ENCODE results near the gene TAPT1.
A peak's percentile ranks its signal among the peaks of the same experiment; 100 is the strongest.

The TAPT1 gene

DNA sequence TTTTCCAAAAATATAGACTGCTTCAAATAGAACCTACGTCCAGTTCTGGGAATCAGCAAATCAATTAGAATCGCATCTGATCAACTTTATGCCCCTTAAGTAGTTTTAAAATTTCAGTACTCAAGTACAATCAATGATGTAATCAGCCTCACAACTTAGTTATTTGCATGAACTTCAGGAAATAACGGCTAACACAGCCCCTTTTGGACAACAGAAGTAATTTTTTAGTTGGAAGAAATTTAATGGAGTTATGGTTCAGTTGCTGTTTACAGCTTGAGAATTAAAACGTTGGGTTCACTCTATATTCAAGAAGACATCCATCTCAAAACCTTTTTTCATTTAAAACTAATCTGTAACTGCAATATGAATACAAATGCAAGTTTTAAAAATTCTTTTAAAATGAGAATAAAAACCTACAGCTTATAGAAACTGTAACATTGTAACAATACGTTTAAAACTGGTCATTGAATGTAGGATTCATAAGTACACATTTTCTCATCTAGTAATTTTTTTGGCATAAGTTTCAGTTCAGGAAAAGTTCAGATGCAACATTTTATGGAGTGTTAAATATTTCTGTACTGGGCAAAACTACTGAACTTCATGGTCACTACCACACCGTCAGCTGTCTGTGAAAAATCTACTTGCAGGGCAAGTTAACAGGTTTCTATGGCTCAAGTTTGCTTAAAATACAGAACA lies 956 bp downstream of the TAPT1 start:
- H3K4me2 ChIP-seq (ENCODE audit: low read length): peak overlapping the region; percentile 88
- H3K36me3 ChIP-seq (ENCODE audit: insufficient read depth, low read length): no peaks in the 10 kb centered on the region
- H3K9me3 ChIP-seq (ENCODE audit: low read length): no peaks in the 10 kb centered on the region
- TF ChIP-seq, protein P1, sequence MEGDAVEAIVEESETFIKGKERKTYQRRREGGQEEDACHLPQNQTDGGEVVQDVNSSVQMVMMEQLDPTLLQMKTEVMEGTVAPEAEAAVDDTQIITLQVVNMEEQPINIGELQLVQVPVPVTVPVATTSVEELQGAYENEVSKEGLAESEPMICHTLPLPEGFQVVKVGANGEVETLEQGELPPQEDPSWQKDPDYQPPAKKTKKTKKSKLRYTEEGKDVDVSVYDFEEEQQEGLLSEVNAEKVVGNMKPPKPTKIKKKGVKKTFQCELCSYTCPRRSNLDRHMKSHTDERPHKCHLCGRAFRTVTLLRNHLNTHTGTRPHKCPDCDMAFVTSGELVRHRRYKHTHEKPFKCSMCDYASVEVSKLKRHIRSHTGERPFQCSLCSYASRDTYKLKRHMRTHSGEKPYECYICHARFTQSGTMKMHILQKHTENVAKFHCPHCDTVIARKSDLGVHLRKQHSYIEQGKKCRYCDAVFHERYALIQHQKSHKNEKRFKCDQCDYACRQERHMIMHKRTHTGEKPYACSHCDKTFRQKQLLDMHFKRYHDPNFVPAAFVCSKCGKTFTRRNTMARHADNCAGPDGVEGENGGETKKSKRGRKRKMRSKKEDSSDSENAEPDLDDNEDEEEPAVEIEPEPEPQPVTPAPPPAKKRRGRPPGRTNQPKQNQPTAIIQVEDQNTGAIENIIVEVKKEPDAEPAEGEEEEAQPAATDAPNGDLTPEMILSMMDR (IDR thresholded peaks at IDR 0.05; ENCODE audit: low read length): no peak
- TF ChIP-seq EZH2 (IDR thresholded peaks at IDR 0.05; ENCODE audit: borderline replicate concordance, low read length): no peak
- peak overlapping the region; percentile 69 for H3K27ac ChIP-seq (ENCODE audit: low read depth, low read length, poor library complexity, severe bottlenecking)
- H3F3A ChIP-seq (ENCODE audit: insufficient read depth, low read length): no peaks in the 10 kb centered on the region
- H3K9ac ChIP-seq (ENCODE audit: low read length): peak overlapping the region; percentile 79
- no peaks in the 10 kb centered on the region for H3K27me3 ChIP-seq (ENCODE audit: insufficient read depth, low read length)
- no peak overlapping the region for H2AFZ ChIP-seq (ENCODE audit: low read length)
- peaks cover 23% of the 10 kb centered on the region for H3K4me1 ChIP-seq (ENCODE audit: insufficient read depth, low read length, severe bottlenecking)
- peak overlapping the region; percentile 82 for H3K4me3 ChIP-seq (ENCODE audit: low read depth, low read length, poor library complexity, severe bottlenecking)
- H4K20me1 ChIP-seq (ENCODE audit: insufficient read depth, low read length): no peaks in the 10 kb centered on the region
- H3K9me2 ChIP-seq (ENCODE audit: low read depth, low read length): no peaks in the 10 kb centered on the region
- peaks cover 8% of the 10 kb centered on the region; the same call in 1 of the 2 replicates for H3K79me2 ChIP-seq (ENCODE audit: insufficient read depth, low read length)

DNA sequence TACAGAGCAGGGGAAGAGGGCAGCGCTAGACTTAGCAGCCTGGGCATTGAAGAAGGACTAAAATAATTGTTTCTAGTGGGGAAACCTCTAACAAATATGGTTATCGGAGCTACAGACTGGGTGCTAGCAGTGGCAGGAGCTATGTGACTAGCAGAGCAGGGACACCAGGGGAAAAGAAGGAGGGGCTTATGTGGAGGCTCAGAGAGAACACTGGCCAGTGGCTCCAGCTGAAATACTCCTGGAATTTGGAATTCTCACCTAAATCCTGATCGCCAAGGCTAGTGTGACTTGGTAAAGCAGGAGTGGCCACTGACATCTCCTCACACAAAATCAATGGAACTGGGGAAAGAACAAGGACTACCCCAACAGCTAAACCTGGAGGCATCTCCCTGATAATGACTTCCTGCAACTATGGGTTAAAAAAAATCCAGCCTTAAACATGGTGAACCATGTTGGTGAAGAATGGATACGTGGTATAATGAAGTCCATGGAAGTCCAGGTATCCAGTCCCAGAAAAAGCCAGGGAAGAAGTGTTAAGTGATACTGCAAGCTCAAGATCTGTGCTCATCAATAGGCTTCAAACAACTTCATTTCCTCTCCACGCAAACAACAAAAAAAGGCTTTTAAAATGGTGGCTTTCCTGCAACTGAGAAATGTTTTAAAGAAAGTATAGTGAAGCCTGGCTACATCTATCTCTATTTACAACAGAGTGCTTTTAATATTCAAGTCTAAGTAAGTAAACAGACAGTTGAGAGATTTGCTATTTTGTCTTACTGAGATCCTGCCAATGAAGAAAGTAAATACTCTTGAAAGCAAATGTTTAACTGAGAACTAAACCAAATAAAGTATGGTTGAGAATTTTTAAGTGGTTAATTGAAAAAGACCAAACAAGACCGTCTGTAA lies 1.8 kb downstream of the TAPT1 start:
- TF ChIP-seq, protein P1 (IDR thresholded peaks at IDR 0.05; ENCODE audit: low read length): no peak
- TF ChIP-seq EZH2 (IDR thresholded peaks at IDR 0.05; ENCODE audit: borderline replicate concordance, low read length): no peak
- Histone ChIP-seq H3F3A (ENCODE audit: insufficient read depth, low read length) (no peaks in the 10 kb centered on the region), H3K9me3 (ENCODE audit: low read length) (no peaks in the 10 kb centered on the region), H3K4me3 (ENCODE audit: low read depth, low read length, poor library complexity, severe bottlenecking) (peak overlapping the region; percentile 82), H3K4me1 (ENCODE audit: insufficient read depth, low read length, severe bottlenecking) (peaks cover 23% of the 10 kb centered on the region), H2AFZ (ENCODE audit: low read length) (no peak overlapping the region), H3K27ac (ENCODE audit: low read depth, low read length, poor library complexity, severe bottlenecking) (no peak overlapping the region), H3K79me2 (ENCODE audit: insufficient read depth, low read length) (peaks cover 8% of the 10 kb centered on the region; the same call in 1 of the 2 replicates), H3K9ac (ENCODE audit: low read length) (peak overlapping the region; percentile 79; the same call in 1 of the 2 replicates), H3K9me2 (ENCODE audit: low read depth, low read length) (no peaks in the 10 kb centered on the region), H3K4me2 (ENCODE audit: low read length) (peak overlapping the region; percentile 88), H4K20me1 (ENCODE audit: insufficient read depth, low read length) (no peaks in the 10 kb centered on the region), H3K27me3 (ENCODE audit: insufficient read depth, low read length) (no peaks in the 10 kb centered on the region), H3K36me3 (ENCODE audit: insufficient read depth, low read length) (no peaks in the 10 kb centered on the region)

DNA sequence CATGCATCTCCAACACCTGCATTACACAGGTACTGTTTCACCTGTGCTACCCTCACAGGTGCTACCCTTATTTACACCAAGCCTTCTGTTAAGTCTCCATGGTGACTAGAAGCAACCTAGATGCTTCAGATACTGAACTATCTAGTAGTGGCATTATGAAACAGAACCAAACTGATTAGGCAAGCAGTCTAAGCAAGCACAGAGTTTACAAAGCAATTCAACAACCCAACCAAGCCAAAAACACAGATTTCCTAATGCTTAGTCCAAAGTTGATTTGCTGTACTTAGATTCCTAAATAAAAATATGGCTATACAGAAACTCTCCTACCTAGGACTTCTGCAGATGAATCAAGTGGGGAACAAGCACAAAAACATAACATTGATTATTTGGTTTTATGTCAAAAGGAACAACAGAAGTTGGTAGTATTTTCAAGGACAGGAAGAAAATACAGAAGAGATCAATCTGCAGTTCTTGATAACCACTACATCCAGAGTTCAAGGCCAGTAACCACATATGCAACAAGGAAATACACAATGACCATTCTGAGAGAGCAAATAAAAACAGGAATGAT lies 3.2 kb downstream of the TAPT1 start:
- no peak overlapping the region for H3K4me2 ChIP-seq (ENCODE audit: low read length)
- no peaks in the 10 kb centered on the region for H4K20me1 ChIP-seq (ENCODE audit: insufficient read depth, low read length)
- H3K79me2 ChIP-seq (ENCODE audit: insufficient read depth, low read length): peaks cover 8% of the 10 kb centered on the region; the same call in 1 of the 2 replicates
- no peak overlapping the region for H2AFZ ChIP-seq (ENCODE audit: low read length)
- no peak overlapping the region for H3K27ac ChIP-seq (ENCODE audit: low read depth, low read length, poor library complexity, severe bottlenecking)
- peaks cover 23% of the 10 kb centered on the region for H3K4me1 ChIP-seq (ENCODE audit: insufficient read depth, low read length, severe bottlenecking)
- H3F3A ChIP-seq (ENCODE audit: insufficient read depth, low read length): no peaks in the 10 kb centered on the region
- no peaks in the 10 kb centered on the region for H3K9me3 ChIP-seq (ENCODE audit: low read length)
- no peaks in the 10 kb centered on the region for H3K36me3 ChIP-seq (ENCODE audit: insufficient read depth, low read length)
- no peak overlapping the region for H3K9ac ChIP-seq (ENCODE audit: low read length)
- TF ChIP-seq EZH2 (IDR thresholded peaks at IDR 0.05; ENCODE audit: borderline replicate concordance, low read length): no peak
- TF ChIP-seq, protein P1 (IDR thresholded peaks at IDR 0.05; ENCODE audit: low read length): no peak
- no peaks in the 10 kb centered on the region for H3K9me2 ChIP-seq (ENCODE audit: low read depth, low read length)
- no peaks in the 10 kb centered on the region for H3K27me3 ChIP-seq (ENCODE audit: insufficient read depth, low read length)
- no peak overlapping the region for H3K4me3 ChIP-seq (ENCODE audit: low read depth, low read length, poor library complexity, severe bottlenecking)

Data from OCI-LY1 (cell line).